ENCODE results near the gene DBX1.

The DBX1 gene

DNA sequence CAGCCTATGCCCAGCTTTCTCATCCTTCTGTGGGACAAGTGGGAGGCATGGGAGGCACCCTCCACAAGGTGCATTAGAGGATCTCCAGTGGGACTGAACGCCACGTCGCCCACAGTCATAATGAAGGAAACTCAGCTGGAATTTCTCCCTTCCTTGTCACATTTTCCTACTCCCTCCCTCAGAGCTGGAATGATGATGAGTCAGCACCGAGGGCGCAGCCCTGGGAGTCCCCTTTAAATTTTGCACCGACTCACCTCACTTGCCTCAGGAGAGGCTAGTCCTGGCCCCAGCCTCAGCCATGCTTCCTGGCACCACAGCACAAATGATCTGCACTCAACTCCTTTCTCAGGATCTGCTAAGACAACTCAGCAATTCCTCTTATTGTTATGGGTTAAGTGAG is 34.3 kb downstream of the DBX1 start:
- no peak for DNase-seq (ENCODE audit: low read depth in 2 of 2)

DNA sequence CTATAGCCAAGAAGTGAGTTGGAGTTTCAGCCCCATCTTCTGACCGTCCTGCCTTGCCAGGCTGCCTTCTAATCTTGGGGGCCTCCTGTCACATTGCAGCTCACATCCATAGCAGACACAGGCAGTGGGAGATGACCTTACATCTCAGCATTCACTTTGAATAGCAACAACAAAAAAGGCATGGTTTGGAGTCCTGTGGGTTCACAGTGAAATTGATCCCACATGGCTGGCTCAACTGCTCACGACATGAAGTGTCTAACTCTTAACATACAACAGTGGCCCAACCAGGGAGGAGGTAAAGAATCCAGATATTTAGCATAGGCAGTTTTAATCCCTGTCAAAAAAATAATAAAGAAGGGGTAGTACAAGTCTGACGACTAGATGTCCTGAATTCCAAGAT is 38.1 kb downstream of the DBX1 start:
- no peak for DNase-seq (ENCODE audit: low read depth in 2 of 2)

DNA sequence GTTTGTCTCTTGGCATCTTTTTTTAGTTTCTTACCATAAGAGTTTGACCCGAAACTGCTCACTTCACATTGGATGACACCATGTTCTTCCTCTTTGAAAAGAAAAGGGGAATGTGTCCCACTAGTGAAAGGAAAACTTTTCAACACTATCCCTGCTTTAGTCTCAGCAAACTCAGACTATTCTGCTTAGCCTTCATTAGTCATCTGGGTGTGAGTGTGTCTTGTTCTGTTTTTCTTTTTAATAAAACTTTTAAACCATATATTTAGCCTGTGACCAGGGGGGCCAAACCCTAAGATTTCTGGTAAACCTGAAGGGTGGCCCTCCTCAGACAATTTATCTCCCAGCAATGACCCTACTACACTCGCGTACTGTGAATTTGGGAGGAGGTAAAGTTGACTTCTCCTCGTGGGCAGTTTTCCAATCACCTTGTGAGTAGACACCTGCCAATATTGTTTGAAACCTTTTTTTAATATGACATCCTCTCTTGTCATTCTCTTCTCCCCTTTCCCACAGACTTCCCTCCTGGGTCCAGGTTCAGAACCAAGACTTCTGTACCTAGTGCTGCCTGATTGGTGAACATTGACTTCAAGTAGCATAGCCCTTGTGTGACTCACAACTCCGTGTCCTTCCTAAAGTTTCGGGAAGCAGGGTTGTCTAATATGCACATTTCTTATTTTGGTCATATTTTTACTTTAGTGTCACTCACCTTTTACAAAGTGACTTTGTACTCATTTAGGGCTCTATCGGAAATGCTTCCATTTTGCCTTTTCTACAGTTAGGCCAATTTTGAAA is 39.9 kb downstream of the DBX1 start:
- no peak for DNase-seq (ENCODE audit: low read depth in 2 of 2)

DNA sequence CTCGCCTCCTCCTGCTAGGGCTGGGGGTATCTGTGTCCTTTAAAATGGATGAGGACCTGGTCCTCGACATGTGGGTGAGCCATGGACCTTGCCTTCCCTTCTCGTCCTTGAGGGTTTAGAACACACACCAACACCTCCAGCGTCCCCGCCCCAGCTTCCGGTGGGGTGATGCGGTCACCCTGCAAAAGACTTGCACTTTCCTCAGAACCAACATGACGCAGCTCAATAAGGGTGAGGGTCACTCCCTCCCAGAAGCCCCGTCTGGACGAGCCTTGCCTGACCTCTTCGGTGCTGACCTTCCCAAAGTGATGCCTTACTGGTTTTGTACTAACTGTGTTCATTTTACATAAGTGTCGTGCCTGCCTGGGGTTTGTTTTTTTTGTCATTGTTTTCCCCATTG is 41.0 kb downstream of the DBX1 start:
- no peak for DNase-seq (ENCODE audit: low read depth in 2 of 2)

DNA sequence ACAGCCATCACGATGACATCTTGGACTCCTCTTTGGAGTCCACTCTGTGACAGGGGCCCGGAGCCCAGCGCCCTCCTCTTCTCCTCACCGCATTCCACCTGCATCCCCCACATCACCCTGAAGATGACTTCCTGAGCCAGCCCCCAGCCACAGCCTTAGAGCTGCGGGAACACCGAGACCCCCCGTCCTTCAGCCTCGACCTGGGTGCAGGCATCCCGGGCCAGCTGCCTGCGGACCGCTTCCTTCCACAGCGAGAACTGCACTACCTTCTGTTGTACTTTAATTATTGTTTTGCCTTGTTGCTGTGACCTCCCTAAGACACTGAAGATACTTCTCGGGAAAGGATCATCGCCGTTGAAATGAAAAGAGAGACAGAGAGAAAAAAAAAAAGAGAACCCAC is 42.1 kb downstream of the DBX1 start:
- DNase-seq (ENCODE audit: low read depth in 2 of 2): no peak

DNA sequence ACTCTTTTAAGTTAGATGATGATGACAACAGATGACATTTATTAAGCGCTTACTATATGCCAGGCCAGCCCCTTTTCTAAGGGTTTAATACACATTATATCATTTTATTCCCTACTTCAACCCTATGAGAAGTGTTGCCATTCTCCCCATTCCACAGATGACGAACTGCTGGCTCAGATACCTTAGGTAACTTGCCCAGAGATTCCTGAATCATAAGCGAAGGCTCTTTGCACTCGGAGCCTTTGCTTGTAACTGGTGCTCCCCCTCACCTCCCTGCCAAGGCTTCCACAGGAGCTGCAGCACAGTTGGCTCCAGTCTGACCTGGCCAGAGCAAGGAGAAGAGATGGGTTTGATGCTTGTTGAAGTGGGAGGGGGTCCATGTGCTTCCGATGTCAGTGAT is 43.0 kb downstream of the DBX1 start:
- DNase-seq (ENCODE audit: low read depth in 2 of 2): no peak

DNA sequence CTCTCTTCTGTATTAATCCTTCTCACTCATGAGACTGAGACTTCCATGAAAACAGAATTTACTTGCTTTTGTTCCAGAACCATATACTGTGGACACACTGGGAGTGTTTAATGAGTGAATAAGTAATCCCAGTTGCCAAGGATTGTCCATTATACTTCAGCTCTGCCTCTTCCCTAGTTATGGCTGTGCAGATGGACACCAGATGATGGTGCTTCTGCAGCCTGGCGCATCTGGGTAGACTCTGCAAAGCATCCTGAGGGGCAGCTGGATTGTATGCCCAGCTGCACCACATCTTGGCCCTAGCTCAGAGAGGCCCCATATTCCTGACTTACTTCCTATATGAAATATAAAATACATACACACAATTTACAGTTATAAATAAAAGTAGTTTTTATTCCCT is 43.5 kb downstream of the DBX1 start:
- no peak for DNase-seq (ENCODE audit: low read depth in 2 of 2)

DNA sequence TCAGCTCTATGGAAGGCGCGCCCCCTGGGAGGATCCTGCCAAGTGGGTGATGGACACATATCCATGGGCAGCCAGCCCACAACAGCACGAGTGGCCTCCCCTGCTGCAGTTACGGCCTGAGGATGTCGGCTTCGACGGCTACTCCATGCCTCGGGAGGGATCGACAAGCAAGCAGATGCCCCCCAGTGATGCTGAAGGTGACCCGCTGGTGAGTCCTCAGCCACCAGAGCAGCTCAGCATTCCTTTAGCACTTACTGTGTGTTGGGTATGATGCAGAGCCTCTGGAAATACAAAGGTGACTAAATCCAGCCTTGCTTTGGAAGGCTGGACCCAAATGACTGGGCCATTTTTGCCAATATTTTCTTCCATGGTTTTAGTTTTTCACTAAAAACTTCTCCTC is 45.7 kb downstream of the DBX1 start:
- DNase-seq (ENCODE audit: low read depth in 2 of 2): no peak

DNA sequence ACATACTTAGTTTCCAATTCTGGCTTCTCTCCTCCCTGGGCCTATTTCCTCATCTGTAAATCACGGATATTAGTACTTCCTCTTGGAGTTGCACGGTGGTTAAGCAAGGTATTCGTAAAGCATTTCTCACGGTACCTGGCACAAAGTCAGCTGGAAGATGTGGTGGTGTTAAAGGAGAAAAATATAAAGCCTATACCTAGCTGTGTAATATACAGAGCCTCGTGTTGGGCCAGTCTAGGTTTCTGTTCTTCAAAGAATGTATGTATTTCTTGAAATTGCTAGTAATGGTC is 47.2 kb downstream of the DBX1 start:
- DNase-seq (ENCODE audit: low read depth in 2 of 2): no peak

DNA sequence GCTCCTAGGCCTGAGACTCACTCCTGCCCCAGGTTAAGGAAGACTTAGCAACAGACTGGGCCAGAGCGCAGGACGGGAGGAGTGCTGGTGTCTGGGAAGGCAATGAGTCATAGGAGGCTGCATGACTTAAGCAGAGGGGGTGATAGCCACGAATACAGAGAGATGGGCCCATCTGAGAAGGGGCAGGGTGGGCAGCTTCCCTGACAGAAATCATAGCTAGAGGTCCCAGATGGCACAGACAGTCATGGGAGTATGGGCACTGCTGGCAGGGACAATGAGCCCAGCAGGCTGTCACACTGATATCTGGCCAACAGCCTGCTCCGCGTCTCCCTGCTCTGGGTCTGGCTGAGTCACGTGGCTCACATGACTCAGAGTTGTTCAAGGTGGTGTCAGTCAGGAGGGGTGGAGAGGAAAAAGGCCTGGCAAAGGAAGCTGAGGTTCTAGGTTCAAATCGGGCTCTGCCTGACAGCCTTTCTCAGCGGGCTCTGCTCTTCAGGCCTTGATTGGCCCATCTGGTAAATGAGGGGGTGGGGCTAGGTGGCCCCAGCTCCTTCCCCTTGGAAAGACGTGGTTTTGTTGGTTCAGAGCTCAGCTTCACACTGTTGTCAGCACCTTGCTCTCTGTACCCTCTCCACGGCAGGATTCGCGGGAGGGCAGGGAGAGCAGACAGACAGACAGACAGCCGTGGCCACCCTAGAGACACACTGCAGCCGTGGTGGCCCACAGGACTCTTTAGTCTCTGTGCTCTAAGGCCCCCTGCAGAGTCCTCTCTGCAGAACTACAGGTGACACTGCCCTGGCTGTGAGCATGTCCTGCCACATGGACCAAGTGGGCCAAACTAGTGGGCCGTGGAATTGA is 47.8 kb downstream of the DBX1 start:
- DNase-seq (ENCODE audit: low read depth in 2 of 2): no peak

DNA sequence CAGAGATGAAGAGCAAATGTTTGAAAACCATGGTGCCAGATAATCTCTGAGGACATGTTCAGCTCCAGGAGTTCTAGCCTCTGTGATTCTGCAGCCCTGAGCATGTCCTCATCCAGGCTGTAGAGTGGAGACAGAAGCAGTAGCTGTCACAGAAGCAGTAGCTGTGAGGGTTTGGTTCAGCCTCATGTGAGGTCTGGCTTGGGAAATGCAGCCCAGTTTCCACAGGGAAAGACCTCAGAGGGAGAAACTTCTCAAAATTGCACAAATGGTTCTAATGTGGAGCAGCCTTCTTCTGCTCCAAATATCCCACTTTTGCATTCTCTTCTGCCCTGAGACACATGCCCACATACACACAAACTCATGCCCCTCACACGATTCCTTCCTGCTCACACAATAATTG is 48.4 kb downstream of the DBX1 start:
- DNase-seq (ENCODE audit: low read depth in 2 of 2): no peak

DNA sequence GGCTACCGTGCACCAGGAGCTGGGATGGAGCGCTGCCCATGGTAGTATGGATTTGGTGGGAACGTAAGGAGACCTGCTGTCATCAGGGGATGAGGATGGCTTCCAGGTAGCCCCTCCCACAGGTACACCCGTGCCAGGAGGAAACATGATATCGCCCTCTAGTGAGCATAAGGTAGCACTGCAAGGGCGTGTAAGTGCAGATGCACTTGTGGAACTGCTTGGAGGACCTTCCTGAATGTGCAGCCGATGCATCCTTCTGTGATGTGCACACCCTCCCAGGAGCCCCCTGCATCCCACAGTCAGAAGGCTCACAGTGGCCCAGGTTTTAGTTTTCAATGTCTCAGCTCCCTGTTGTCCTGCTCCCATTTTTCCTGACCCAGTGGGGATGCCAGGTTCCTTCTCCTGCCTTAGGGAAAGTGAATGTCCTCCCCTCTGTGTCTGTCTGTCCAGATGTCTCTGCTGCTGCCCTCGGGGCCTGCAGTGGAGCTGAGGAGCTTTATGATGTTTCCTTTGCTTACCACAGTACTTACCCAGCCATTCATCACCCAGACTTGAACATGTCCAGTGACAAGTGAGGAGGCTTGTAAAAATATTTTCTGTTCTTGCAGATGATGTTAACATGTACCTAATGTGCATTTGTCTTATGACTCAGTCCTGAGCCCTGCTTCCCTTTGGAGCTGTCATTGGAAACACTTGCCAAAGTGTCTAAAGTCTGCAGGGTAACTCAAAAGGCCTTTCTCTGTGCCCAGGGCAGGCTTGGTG is 49.2 kb downstream of the DBX1 start:
- no peak for DNase-seq (ENCODE audit: low read depth in 2 of 2)

DNA sequence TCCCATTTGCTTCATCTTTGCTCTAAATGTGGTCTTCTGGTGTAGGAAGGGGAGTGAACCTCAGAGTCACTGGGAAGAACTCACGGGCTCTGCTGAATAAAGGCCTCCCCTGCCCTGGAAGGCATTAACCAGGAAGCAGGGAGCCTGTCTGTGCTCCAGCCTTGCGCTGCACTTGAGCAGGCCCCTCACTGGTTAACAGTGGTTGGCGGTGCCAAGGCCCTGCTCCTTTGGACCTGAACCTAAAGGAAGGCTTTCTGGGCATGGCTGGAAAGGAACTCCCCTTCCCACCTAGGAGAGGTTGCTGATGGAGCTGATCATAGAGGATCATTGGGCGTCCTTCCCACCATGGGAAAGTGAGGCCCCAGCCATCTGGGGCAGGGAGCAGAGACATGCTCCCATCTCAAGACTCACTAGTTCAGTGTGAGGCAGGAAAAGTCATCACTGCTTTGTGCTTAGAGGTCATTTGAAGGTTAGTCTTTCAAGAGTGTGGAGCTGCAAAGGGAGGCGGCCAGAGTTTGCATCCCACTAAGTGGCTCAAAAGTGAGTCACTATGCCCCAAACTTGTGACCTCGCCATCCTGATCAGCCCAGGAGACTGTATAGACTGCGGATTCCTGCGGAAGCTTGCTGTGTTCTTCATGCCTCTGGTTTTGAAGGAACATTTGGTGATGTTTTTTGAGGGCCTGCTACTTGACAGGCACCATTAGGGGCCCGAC is 50.4 kb downstream of the DBX1 start:
- no peak for DNase-seq (ENCODE audit: low read depth in 2 of 2)

Data from activated CD8-positive, alpha-beta memory T cell treated with anti-CD3 and anti-CD28 coated beads for 4 hours (primary cell).